Anterior cingulate cortex (tissue), 58 donors: ENCODE data around the gene SLC17A7.
"Not testable (repeated sequence)": the region's sequence is repeated elsewhere in the genome, so short reads cannot be mapped to it uniquely, and the experiment has no call there.

Experiments used
- DNase-seq, 58 donors: peaks; one replicate each; lab custom pipeline; 2025; lab: John Stamatoyannopoulos, UW

SLC17A7 gene

GRCh38 chr19:49472936-49473335 is 31.6 kb upstream of the SLC17A7 start:
- DNase-seq = no peak

- no peak for DNase-seq
Observed at GRCh38 chr19:49470615-49470978, 29.3 kb upstream of the SLC17A7 start.

- DNase-seq = no peak
Observed at GRCh38 chr19:49469828-49470614, 28.7 kb upstream of the SLC17A7 start.

- no peak for DNase-seq
Observed at GRCh38 chr19:49468746-49469447, 27.6 kb upstream of the SLC17A7 start.

GRCh38 chr19:49468199-49468598 is 26.9 kb upstream of the SLC17A7 start:
- DNase-seq = no peak

GRCh38 chr19:49465371-49465770 is 24.0 kb upstream of the SLC17A7 start:
- DNase-seq = no peak

GRCh38 chr19:49463960-49464740 is 22.8 kb upstream of the SLC17A7 start:
- DNase-seq = no peak

GRCh38 chr19:49462492-49462891 is 21.2 kb upstream of the SLC17A7 start:
- DNase-seq = no peak

GRCh38 chr19:49461656-49462055 is 20.3 kb upstream of the SLC17A7 start:
- no peak for DNase-seq

- not testable (repeated sequence) for DNase-seq
Observed at GRCh38 chr19:49461130-49461529, 19.8 kb upstream of the SLC17A7 start.

GRCh38 chr19:49459388-49459787 is 18.1 kb upstream of the SLC17A7 start:
- no peak for DNase-seq

GRCh38 chr19:49458567-49458903 is 17.2 kb upstream of the SLC17A7 start:
- no peak for DNase-seq

- no peak for DNase-seq
Observed at GRCh38 chr19:49456326-49456725, 15.0 kb upstream of the SLC17A7 start.

- no peak for DNase-seq
Observed at GRCh38 chr19:49455773-49456172, 14.4 kb upstream of the SLC17A7 start.

- no peak for DNase-seq
Observed at GRCh38 chr19:49453757-49454240, 12.5 kb upstream of the SLC17A7 start.

GRCh38 chr19:49453013-49453756 is 11.9 kb upstream of the SLC17A7 start, which contains the start of gene ALDH16A1:
Gene ALDH16A1, plus strand, starts transcription at chr19:49453225. Its CDS starts 107 bp downstream, at chr19:49453332.
- DNase-seq = peak; percentile 77 to 99 (median 97)

- peak; percentile 32 to 99 (median 94) for DNase-seq
Observed at GRCh38 chr19:49451430-49452181, 10.3 kb upstream of the SLC17A7 start, which contains the start of gene PIH1D1. Gene PIH1D1, minus strand, starts transcription at chr19:49451814. Its CDS starts 240 bp downstream, at chr19:49451574.

GRCh38 chr19:49450405-49450804 is 9.1 kb upstream of the SLC17A7 start:
- no peak for DNase-seq

- no peak for DNase-seq
Observed at GRCh38 chr19:49448432-49448786, 7.1 kb upstream of the SLC17A7 start.
